H1 (cell line): ENCODE data around the gene OR14K1. TPM values are rescaled to one million over a fixed set of nuclear protein-coding genes. Genes with fewer than 3 reads are reported as not detected.

Experiments
- CTCF ChIA-PET: fragments of 300-600 bp; sonication (Branson Sonifier 250); formaldehyde crosslinking; loops from one replicate; lab custom pipeline; 2021; ENCODE audit not compliant: partially characterized antibody; lab: Charles Lee
- POLR2A ChIA-PET: fragments of 300-600 bp; sonication (Branson Sonifier 250); formaldehyde crosslinking; loops from one replicate; lab custom pipeline; 2021; ENCODE audit warnings: inconsistent platforms; ENCODE audit not compliant: partially characterized antibody; lab: Charles Lee
- DNase-seq, 2 experiments: peaks; one replicate each; pipeline versions ENCODE4 v3.0.0 to v3.0.0-alpha.2; 2010 to 2022; ENCODE audit warnings: low spot score in 2 of 2, low read depth in 1 of 2, mixed read lengths in 1 of 2
- FAIRE-seq: peaks from 2 replicates; lab custom pipeline; 2011; peaks lifted over from hg19 to GRCh38; lab: Jason Lieb, UNC
- H2AFZ ChIP-seq: 2 replicates; pipeline ENCODE4 v1.8.1; 2012; ENCODE audit warnings: low read length, inconsistent platforms
- H2AK5ac ChIP-seq: 2 replicates; pipeline ENCODE4 v1.6.1; 2013; ENCODE audit warnings: low read depth, low read length
- H2BK120ac ChIP-seq: replicated peaks from 2 replicates; pipeline ENCODE3; 2013; ENCODE audit warnings: low read depth, low read length, inconsistent platforms
- H2BK12ac ChIP-seq: 2 replicates; pipeline ENCODE4 v1.6.1; 2013; ENCODE audit warnings: low read depth, low read length
- H2BK15ac ChIP-seq: 2 replicates; pipeline ENCODE4 v1.6.1; 2013; ENCODE audit warnings: low read length
- H2BK20ac ChIP-seq: 2 replicates; pipeline ENCODE4 v1.6.1; 2013; ENCODE audit warnings: low read length
- H2BK5ac ChIP-seq: 2 replicates; pipeline ENCODE4 v1.6.1; 2013; ENCODE audit warnings: low read depth, low read length
- H3K14ac ChIP-seq: 2 replicates; pipeline ENCODE4 v1.6.1; 2013; ENCODE audit warnings: inconsistent platforms; ENCODE audit not compliant: insufficient read length
- H3K18ac ChIP-seq: 2 replicates; pipeline ENCODE4 v1.6.1; 2013; ENCODE audit warnings: low read length; ENCODE audit errors: extremely low read depth
- H3K23ac ChIP-seq: 2 replicates; pipeline ENCODE4 v1.6.1; 2013; ENCODE audit warnings: inconsistent platforms; ENCODE audit not compliant: insufficient read length
- H3K23me2 ChIP-seq: 2 replicates; pipeline ENCODE4 v1.6.1; 2013; ENCODE audit warnings: low read depth, low read length
- H3K27ac ChIP-seq: 2 replicates; pipeline ENCODE4 v1.6.1; 2011; ENCODE audit warnings: low read depth, low read length, inconsistent platforms
- H3K27me3 ChIP-seq, 4 experiments: replicated peaks in 1 of 4; 1 replicate in 1 of 4; 2 replicates in 3 of 4; pipeline versions ENCODE4 v1.6.1 to v1.8.1; 2011 to 2013; ENCODE audit warnings: low read length in 3 of 4, mild to moderate bottlenecking in 3 of 4, inconsistent platforms in 2 of 4, mixed read lengths in 2 of 4, moderate library complexity in 1 of 4; ENCODE audit not compliant: control insufficient read depth in 3 of 4, insufficient read depth in 3 of 4; ENCODE audit errors: extremely low read depth in 1 of 4
- H3K36me3 ChIP-seq, 4 experiments: 2 replicates each; pipeline versions ENCODE4 v1.6.1 to v1.8.1; 2011 to 2013; ENCODE audit warnings: mild to moderate bottlenecking in 4 of 4, low read length in 3 of 4, moderate library complexity in 2 of 4, control low read depth in 1 of 4, inconsistent platforms in 1 of 4; ENCODE audit not compliant: insufficient read depth in 4 of 4, control insufficient read depth in 2 of 4
- H3K4ac ChIP-seq: replicated peaks from 2 replicates; pipeline ENCODE3; 2013; ENCODE audit warnings: low read length, low read depth, mixed read lengths, inconsistent platforms; ENCODE audit not compliant: insufficient read length
- H3K4me1 ChIP-seq, 4 experiments: replicated peaks in 1 of 4; 1 replicate in 1 of 4; 2 replicates in 3 of 4; pipeline versions ENCODE4 v1.6.1 to v1.8.1; 2011 to 2013; ENCODE audit warnings: low read length in 3 of 4, inconsistent platforms in 2 of 4, mixed read lengths in 1 of 4; ENCODE audit not compliant: insufficient read depth in 4 of 4, control insufficient read depth in 3 of 4
- H3K4me2 ChIP-seq, 2 experiments: 2 replicates each; pipeline versions ENCODE4 v1.6.1 to v1.8.1; 2011 to 2013; ENCODE audit warnings: low read depth in 2 of 2, low read length in 2 of 2, control low read depth in 1 of 2, inconsistent platforms in 1 of 2, mild to moderate bottlenecking in 1 of 2; ENCODE audit not compliant: insufficient read depth in 1 of 2
- H3K4me3 ChIP-seq, 4 experiments: fragments of 200-600, 300-600 bp in 1 of 4; sonication (generic), shearing (Covaris generic), sonication (Bioruptor Twin) in 1 of 4; 2 replicates each; pipeline versions ENCODE4 v1.5.1 to v1.8.1; 2011 to 2016; ENCODE audit warnings: low read length in 4 of 4, low read depth in 3 of 4, control low read depth in 2 of 4, inconsistent platforms in 2 of 4, mild to moderate bottlenecking in 2 of 4, mixed read lengths in 1 of 4, moderate library complexity in 1 of 4; ENCODE audit not compliant: insufficient read depth in 2 of 4; ENCODE audit errors: extremely low read depth in 1 of 4
- H3K56ac ChIP-seq: replicated peaks from 2 replicates; pipeline ENCODE3; 2013; ENCODE audit warnings: low read depth, mild to moderate bottlenecking, mixed read lengths, low read length, inconsistent platforms; ENCODE audit not compliant: insufficient read length
- H3K79me1 ChIP-seq: 2 replicates; pipeline ENCODE4 v1.6.1; 2013; ENCODE audit warnings: low read depth, low read length, control low read depth
- H3K79me2 ChIP-seq, 2 experiments: 2 replicates each; pipeline versions ENCODE4 v1.6.1 to v1.8.1; 2012 to 2013; ENCODE audit warnings: low read length in 2 of 2, mild to moderate bottlenecking in 2 of 2, inconsistent platforms in 1 of 2; ENCODE audit not compliant: insufficient read depth in 2 of 2, control insufficient read depth in 1 of 2
- H3K9ac ChIP-seq, 4 experiments: replicated peaks in 1 of 4; 1 replicate in 1 of 4; 2 replicates in 3 of 4; pipeline versions ENCODE4 v1.6.1 to v1.8.1; 2011 to 2013; ENCODE audit warnings: low read depth in 3 of 4, low read length in 3 of 4, control low read depth in 2 of 4, mild to moderate bottlenecking in 2 of 4, moderate library complexity in 2 of 4, inconsistent platforms in 1 of 4; ENCODE audit errors: extremely low read depth in 1 of 4
- H3K9me3 ChIP-seq, 2 experiments: 2 replicates each; pipeline versions ENCODE4 v1.6.1 to v1.8.1; 2012 to 2013; ENCODE audit warnings: mild to moderate bottlenecking in 2 of 2, moderate library complexity in 2 of 2, control low read depth in 1 of 2, inconsistent platforms in 1 of 2, low read depth in 1 of 2, low read length in 1 of 2, mixed read lengths in 1 of 2; ENCODE audit not compliant: insufficient read depth in 2 of 2
- H4K20me1 ChIP-seq, 2 experiments: replicated peaks in 1 of 2; 2 replicates each; pipeline versions ENCODE3 to v1.8.1; 2011 to 2013; ENCODE audit warnings: inconsistent platforms in 2 of 2, low read length in 2 of 2, mild to moderate bottlenecking in 1 of 2; ENCODE audit not compliant: insufficient read depth in 2 of 2, control insufficient read depth in 1 of 2
- H4K5ac ChIP-seq: 2 replicates; pipeline ENCODE4 v1.6.1; 2013; ENCODE audit warnings: low read length, low read depth, mixed read lengths, inconsistent platforms; ENCODE audit not compliant: insufficient read length
- H4K8ac ChIP-seq: 2 replicates; pipeline ENCODE4 v1.8.0; 2013; ENCODE audit warnings: mild to moderate bottlenecking, moderate library complexity, low read length, inconsistent platforms; ENCODE audit not compliant: insufficient read depth; ENCODE audit errors: extremely low read depth
- H4K91ac ChIP-seq: replicated peaks from 2 replicates; pipeline ENCODE3; 2013; ENCODE audit warnings: low read length, mixed read lengths, inconsistent platforms; ENCODE audit not compliant: insufficient read length
- ASH2L ChIP-seq: fragments of 200-600, 300-600 bp; sonication (generic); IDR thresholded peaks from one replicate; pipeline ENCODE4 v1.7.1; 2017; ENCODE audit warnings: low read length
- KDM4A ChIP-seq: IDR thresholded peaks from one replicate; pipeline ENCODE4 v1.7.1; 2012; ENCODE audit warnings: low read depth, mild to moderate bottlenecking, moderate library complexity, low read length, inconsistent platforms; ENCODE audit not compliant: severe bottlenecking
- WGBS, 2 experiments: shearing (Covaris generic) in 1 of 2; methylation state at CpG; one replicate each; pipeline versions ENCODE4 v1.1.6 to v1.1.7; 2013 to 2015; ENCODE audit warnings: low lambda C conversion rate in 2 of 2, mixed read lengths in 2 of 2, inconsistent platforms in 1 of 2, low coverage in 1 of 2, missing lambda C conversion rate in 1 of 2; ENCODE audit not compliant: insufficient replicate concordance in 2 of 2, insufficient coverage in 1 of 2, insufficient read length in 1 of 2; ENCODE audit errors: extremely low coverage in 1 of 2, missing lambda C conversion rate in 1 of 2; 5-methylcytosine and 5-hydroxymethylcytosine counted together
- polyA plus RNA-seq, 7 experiments: library from polyadenylated mRNA; depleted of rRNA in 3 of 7; stranded (reverse) in 5 of 7; unstranded in 2 of 7; fragments of >200 nt in 5 of 7; fragments of 200-250 nt in 2 of 7; gene quantifications; 1 replicate in 5 of 7; 2 replicates in 1 of 7; 4 replicates in 1 of 7; pipeline versions ENCODE4 v1.2.1 to v1.2.3, GENCODE V29; 2011 to 2013; ENCODE audit warnings: missing spikeins in 2 of 7, mixed read lengths in 2 of 7
- total RNA-seq: library from RNA; stranded (reverse); fragmentation: NEBNext Ultra II Directional; extraction: Animal tissue kit (Norgen Biotek cat#: 25700); gene quantifications from 2 replicates; pipeline ENCODE4 v1.2.1, GENCODE V29; 2021
- TF ChIP-seq, protein P1 (sequence below): IDR thresholded peaks from 2 replicates; pipeline ENCODE4 v1.6.1; 2012; ENCODE audit warnings: low read length, inconsistent platforms

Gene OR14K1
- total and polyA plus RNA-seq, 2 of the 8 experiments (the other 6 are each of a cell fraction or from before 2014, with no cell fraction given): not detected

DNA sequence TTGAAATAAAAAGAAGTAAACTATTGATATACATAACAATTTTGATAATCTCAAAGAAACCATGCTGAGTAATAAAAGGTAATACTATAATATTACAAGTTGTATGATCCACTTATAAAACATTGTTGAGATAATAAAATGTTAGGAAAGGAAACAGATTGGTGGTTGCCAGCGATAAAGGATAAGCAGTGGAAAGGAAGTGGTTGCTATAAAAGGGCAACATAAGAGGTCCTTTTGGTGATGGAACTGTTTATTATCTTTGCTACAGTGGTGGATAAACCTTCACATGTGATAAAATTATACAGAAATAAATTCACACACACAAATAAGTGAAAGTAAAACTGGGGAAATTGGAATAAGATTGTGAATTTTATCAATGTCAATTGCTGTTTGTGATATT, 37.1 kb upstream of the OR14K1 start:
- FAIRE-seq (no peak), DNase-seq (no peak)
- H2BK15ac ChIP-seq: no peak overlapping the region
- POLR2A ChIA-PET: no interaction called here
- H3K4me1 ChIP-seq: no peaks in the 10 kb centered on the region
- H3K27ac ChIP-seq: no peak overlapping the region
- no peak overlapping the region for H3K9ac ChIP-seq
- H2AFZ ChIP-seq: no peak overlapping the region
- H3K27me3 ChIP-seq: no peaks in the 10 kb centered on the region
- no peaks in the 10 kb centered on the region for H3K23me2 ChIP-seq
- H3K36me3 ChIP-seq: no peaks in the 10 kb centered on the region
- 87% methylated on average over 1 of the region's 1 CpG; no CpG with 5 or more reads in 1 of the 2 experiments for WGBS, 2 experiments
- no peak overlapping the region for H3K4me3 ChIP-seq
- H3K23ac ChIP-seq: no peak overlapping the region
- TF ChIP-seq ASH2L (no peak), KDM4A (no peak)
- TF ChIP-seq, protein P1, sequence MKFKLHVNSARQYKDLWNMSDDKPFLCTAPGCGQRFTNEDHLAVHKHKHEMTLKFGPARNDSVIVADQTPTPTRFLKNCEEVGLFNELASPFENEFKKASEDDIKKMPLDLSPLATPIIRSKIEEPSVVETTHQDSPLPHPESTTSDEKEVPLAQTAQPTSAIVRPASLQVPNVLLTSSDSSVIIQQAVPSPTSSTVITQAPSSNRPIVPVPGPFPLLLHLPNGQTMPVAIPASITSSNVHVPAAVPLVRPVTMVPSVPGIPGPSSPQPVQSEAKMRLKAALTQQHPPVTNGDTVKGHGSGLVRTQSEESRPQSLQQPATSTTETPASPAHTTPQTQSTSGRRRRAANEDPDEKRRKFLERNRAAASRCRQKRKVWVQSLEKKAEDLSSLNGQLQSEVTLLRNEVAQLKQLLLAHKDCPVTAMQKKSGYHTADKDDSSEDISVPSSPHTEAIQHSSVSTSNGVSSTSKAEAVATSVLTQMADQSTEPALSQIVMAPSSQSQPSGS: no peak
- H2AK5ac ChIP-seq: no peak overlapping the region
- H4K8ac ChIP-seq: no peak overlapping the region
- H3K14ac ChIP-seq: no peak overlapping the region
- no peak overlapping the region for H3K4ac ChIP-seq
- no peak overlapping the region for H4K91ac ChIP-seq
- no peak overlapping the region for H2BK5ac ChIP-seq
- H4K20me1 ChIP-seq: no peaks in the 10 kb centered on the region
- peaks cover 41 to 47% of the 10 kb centered on the region in 2 experiments; a peak in 3 of 4 replicates for H3K9me3 ChIP-seq
- no peaks in the 10 kb centered on the region for H3K79me2 ChIP-seq
- no peak overlapping the region for H3K18ac ChIP-seq
- no peak overlapping the region for H4K5ac ChIP-seq
- no peaks in the 10 kb centered on the region for H3K79me1 ChIP-seq
- no peak overlapping the region for H2BK12ac ChIP-seq
- CTCF ChIA-PET: no interaction called here
- H2BK20ac ChIP-seq: no peak overlapping the region
- H2BK120ac ChIP-seq: no peak overlapping the region
- no peak overlapping the region for H3K56ac ChIP-seq
- H3K4me2 ChIP-seq: no peak overlapping the region
